NCI-H2107 treated with DMSO at 0.1 percent for 48 hours (cell line): ENCODE results near the gene LTBP1.

Source experiments
- DNase-seq: peaks from one replicate; lab custom pipeline; 2025; ENCODE audit not compliant: unreplicated experiment; lab: John Stamatoyannopoulos, UW

Gene LTBP1

DNA sequence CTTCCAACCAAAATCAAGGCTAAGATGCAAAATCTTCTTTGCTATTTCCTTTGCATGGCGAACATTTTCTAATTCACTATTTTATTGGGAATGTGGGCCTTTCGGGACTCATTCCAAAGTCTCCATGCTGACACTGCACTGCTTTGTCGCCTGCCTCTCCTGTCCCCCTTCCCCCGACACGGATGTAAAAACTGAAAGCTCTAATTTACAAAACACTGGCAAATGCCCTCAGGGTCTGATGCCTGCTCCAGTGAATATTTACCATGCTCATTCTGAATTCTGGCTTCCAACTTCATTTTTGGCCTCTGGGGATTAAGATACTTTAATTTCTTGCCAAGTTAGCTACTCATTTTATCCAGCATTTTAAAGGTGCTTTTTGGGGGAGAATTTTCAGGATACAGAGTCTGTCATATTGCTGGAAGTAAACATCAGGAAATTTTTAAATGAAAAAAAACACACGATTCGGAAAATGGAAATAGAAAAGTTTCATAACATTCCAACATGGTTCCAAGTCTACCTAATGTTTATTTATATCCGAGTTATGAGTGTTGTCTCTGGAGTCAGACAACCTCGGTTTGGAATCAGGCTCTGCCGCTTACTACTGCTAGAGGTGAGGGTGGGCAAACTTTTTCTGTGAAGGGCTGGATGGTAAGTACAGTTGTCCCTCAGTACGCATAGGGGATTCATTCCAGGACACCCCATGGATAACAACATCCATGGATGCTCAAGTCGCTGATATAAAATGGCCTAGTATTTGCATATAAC lies 14.6 kb upstream of the LTBP1 start:
- DNase-seq, result no peak

DNA sequence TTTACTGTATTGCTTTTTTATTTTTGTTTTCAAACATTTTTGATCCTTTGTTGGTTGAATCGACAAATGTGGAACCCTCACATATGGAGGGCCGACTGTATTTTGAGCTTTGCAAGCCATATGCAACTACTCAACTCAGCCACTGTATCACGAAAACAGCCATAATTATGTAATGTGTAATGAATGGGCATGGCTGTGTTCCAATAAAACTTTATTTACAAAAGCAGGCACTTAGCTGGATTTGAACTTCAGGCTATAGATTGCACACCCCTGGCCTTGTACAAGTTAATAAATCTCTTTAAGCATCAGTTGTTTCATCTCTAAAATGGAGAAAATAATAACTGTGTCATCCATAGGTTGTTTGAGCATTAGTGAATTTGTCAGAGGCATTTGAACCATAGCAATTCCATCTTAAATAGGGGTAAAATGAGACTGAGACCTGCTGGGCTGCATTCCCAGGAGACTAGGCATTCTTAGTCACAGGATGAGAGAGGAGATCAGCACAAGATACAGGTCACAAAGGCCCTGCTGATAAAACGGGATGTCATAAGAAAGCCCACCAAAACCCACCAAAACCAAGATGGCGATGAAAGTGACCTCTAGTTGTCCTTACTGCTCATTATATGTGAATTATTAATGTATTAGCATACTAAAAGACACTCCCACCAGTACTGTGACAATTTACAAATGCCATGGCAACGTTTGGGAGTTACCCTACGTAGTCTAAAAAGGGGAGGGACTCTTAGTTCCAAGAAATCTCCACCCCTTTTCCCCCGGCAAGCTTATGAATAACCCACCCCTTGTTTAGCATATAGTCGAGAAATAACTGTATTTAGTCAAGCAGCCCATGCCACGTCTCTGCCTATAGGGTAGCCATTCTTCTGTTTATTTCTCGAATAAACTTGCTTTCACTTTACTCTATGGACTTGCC lies 13.7 kb upstream of the LTBP1 start:
- no peak for DNase-seq

- DNase-seq, result no peak
Measured at GRCh38 chr2:32933756-32934095, 13.0 kb upstream of the LTBP1 start.

DNA sequence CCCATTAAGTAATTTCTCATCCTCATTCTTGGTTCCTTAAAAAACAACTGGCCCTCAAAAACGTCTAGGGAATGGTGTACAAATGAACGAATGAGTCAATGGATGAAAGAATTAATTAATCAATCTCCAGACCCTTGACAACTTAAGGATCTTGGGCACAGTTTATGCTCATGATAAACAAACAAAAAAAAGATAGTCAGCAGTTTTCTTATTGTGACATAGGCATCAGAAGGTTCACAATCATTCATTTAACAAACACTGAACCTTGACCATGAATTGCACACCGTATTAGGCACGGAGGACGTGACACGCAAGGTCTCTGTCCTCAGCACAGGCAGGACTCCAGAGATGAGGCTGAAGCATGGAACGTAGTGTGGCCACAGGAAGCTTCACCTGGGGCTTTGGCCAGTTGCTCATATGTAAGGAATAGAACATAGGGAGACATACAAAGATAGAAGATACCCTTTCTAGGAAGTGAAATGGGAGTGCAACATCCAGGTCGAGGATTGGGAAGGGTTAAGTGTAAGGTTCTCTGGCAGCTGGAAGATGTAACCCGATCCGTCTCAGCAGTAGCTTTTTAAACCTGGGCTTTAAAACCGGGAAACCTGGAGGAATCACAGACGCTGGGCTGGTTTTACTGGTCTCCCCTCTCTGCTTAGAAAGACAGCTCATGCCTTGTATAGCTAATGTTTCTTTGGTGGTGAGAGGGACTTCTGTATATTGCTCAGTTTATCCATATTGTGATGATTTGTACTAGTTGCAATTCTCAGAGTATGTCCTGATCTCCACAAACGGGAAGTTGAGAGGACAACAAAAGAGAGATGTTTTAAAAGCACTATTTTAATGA lies 8.9 kb upstream of the LTBP1 start:
- no peak for DNase-seq

DNA sequence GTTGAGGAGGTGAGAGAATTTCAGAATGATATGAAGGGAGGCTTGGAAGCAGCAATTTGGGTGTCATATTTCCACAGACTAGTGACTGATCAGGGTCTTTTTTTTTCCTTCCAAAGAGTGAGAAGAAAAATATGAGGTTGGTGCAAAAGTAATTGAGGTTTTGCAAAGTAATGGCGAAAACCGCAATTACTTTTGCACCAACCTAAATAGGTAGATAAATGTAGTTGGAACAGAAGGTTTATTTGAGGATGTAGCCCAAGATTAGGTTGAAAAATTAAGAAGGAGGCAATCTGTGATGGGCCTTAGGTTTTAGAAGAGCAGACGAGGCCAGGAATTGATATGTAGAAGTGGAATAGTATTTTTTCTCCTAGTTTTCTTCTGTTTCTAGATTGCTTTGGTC lies 7.8 kb upstream of the LTBP1 start:
- no peak for DNase-seq

GRCh38 chr2:32940316-32940997 lies 6.3 kb upstream of the LTBP1 start:
- DNase-seq, result no peak

DNA sequence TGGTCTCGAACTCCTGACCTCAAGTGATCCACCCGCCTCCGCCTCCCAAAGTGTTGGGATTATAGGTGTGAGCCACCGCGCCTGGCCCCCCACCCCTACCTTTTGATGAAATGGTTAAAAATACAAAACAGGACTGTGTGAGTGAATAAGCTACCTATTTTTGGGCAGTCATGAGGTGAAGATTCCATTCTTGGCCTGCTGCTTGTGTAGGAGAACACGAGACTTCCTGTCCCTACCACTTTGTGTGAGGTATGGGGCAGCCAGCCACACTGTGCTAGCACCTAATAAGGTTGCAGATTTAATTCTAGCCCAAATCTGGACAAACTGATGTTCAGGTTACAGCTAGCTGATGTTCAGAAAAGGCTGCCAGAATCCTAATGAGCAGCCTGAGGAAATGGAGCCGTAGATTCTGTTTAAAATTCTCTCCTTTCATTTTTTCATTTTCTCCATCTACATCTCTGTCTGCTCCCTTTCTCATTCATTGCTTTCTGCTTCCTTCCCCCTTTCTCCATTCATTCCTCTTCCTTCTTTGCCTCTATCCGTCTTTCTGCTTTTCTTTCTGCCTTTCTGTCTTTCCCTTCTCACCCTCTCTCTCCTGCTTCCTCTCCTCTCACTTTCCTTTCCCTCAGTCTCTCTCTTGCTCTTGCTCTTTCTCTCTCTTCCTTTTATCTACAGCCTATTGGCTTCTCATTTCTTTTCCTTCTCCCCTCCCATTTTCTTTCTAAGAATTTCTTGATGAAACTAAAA lies 4.6 kb upstream of the LTBP1 start:
- DNase-seq, result no peak

DNA sequence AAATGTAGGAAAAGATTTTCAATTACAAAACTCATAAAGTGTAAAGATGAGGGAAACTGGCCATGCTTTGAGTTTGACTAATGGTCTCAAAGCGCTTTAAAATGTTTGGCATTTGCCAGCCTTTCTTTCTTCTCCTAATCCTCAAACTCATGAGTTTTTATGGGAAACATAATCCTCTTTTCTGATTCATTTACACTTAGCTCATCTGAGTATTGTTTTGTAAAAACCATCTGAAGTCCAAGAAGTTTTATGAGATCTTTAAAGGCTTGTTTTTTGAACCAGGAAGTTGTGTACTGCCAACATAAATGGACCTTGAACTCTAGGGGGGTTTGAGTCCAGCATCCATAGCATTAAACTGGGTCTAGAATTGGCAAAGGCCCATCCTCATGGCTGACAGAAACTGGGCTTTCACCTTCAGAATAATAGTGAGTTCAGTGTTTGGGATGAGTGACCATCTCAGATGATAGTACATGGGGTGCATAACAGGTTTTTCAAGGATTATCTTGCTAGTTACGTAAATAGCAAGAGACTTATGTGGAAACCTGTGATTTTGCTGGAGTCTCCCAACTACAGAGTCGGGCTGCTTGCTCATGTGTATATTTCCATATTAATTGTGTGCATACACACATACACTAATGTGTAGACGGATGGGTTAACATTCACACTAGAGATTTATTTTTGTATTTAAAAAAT lies 3.8 kb upstream of the LTBP1 start:
- no peak for DNase-seq

DNA sequence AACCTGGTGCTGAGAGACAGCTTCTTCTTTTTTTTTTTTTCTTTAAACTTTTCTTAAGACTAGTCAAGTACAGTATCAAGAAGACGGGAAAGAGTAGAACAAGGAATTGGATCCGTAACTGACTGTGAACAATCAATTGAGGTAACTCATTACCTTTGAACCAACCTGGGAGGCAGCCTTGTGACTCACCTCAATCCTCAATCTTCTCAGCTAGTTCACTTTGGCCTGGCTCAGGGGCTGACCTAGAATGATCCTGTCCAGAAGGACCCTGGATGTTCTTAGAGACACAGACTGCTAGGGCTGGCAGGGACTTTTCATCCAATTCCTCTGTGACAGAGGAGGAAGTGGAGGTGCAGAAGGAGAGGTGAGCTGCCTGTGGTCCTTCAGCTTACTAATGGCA lies 1.5 kb upstream of the LTBP1 start:
- no peak for DNase-seq

DNA sequence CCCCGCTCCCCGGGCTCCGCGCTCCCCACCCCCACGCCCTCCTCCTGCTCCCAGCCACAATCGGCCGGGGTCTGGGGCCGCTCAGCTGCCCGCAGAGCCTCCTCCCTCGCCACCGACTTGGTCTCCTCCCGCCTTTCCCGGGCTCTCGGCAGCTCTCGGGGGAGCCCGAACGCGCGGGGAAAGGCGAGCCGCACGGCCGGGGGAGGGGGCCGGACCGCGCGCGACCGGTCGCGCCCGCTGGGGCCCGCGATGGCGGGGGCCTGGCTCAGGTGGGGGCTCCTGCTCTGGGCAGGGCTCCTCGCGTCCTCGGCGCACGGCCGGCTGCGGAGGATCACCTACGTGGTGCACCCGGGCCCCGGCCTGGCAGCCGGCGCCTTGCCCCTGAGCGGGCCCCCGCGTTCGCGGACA lies 327 bp downstream of the LTBP1 start:
- no peak for DNase-seq

DNA sequence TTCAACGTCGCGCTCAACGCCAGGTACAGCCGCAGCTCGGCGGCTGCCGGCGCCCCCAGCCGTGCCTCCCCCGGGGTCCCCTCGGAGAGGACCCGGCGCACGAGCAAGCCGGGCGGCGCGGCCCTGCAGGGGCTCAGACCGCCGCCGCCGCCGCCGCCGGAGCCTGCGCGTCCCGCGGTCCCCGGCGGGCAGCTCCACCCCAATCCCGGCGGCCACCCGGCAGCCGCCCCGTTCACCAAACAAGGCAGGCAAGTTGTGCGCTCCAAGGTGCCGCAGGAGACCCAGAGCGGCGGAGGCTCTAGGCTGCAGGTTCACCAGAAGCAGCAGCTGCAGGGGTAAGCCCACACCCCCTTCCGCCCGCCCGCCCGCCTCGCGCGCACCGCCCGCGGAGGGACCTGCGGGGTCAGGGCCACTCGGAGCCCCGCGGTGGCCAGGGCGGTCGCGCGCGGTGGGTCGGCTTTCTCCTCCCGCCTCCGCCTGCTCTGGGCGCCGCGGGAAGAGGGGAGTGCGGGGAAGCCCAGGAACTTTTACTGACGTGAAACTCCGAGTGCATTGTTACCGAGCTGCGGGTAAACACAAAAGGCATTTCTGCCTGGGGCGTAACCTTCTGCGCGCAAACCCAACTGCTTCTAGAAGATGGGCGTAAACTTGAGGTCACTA lies 861 bp downstream of the LTBP1 start:
- DNase-seq, result peak; percentile 10

- DNase-seq, result no peak
Measured at GRCh38 chr2:32948266-32948665, 1.5 kb downstream of the LTBP1 start.

- no peak for DNase-seq
Measured at GRCh38 chr2:32949260-32949659, 2.5 kb downstream of the LTBP1 start.

GRCh38 chr2:32951672-32952071 lies 4.9 kb downstream of the LTBP1 start:
- DNase-seq, result no peak

GRCh38 chr2:32952761-32953476 lies 6.2 kb downstream of the LTBP1 start:
- no peak for DNase-seq

- DNase-seq, result no peak
Measured at GRCh38 chr2:32954206-32954605, 7.5 kb downstream of the LTBP1 start.

DNA sequence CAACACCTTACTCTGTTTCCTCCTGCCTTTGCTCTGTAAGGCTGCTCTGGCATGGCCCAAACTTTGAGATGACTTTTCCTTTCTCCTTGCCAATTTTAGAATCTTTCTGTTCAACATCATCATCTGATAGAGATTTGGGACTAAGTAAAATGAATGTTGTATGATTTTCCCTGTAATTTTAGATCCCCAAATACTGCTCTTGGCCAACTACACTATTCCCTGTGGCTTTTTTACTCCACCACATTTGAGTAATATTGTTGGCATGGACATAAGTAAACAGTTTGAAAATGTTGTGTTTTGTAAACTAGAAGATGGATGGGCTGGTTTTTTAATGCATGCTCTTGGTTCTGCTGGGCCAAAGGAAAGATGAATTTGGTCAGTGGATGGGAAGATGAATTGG lies 12.1 kb downstream of the LTBP1 start:
- no peak for DNase-seq

DNA sequence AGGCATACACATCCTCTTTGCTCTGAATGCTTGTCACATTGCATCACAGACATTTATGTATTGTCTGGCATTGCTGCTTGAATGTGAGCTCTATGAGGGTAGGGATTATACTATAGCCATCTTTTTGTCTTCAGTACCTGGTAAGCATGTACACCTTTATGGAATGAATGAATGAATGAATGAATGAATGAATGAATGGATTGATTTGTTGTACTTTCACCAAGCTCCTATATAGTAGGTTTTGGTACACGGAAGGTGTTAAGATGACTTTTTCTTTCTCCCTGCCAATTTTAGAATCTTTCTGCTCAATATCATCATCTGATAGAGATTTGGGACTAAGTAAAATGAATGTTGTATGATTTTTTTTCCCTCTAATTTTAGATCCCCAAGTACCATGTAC lies 13.5 kb downstream of the LTBP1 start:
- DNase-seq, result no peak
